Activated CD8-positive, alpha-beta memory T cell treated with anti-CD3 and anti-CD28 coated beads, Interleukin-2, amount 50 U/mL, for 1 hour (primary cell): ENCODE data around the gene DEPDC5.

ENCODE experiments used
- DNase-seq: peaks from one replicate; pipeline ENCODE4 v3.0.0-alpha.2; 2020; ENCODE audit errors: extremely low read depth

The DEPDC5 gene

DNA sequence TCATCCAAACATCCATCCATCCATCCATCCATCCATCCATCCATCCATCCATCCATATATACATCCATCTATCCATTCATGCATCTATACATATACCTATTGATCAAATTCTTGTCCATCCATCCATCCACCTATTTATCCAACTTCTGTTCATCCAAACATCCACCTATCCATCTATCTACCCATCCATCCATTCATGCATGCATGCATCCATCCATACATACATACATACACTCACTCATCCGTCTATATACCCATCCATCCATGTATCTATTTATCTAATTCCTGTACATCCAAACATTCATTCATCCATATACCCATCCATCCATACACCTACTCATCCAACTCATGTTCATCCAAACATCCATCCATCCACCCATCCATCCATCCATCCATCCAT is 171.2 kb downstream of the DEPDC5 start:
- no peak for DNase-seq

DNA sequence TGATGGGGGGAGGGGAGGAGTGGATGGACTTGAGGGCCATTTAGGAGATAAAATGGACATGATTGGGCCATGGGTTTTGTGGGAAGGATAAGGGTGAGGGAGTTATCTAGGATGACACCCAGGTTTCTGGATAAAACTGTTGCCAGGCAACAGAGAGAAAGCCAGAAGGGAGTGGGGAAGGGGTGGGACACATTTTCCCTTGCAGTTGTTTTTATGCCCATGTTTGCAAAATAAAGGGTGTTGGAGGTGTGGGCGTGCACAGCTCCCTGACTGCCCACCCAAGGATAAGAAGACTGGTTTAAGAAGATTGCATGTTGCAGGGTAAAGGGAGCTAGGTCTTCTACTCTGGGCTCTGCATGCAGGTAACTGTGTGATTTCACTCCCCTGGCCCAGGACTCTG is 172.2 kb downstream of the DEPDC5 start:
- no peak for DNase-seq

DNA sequence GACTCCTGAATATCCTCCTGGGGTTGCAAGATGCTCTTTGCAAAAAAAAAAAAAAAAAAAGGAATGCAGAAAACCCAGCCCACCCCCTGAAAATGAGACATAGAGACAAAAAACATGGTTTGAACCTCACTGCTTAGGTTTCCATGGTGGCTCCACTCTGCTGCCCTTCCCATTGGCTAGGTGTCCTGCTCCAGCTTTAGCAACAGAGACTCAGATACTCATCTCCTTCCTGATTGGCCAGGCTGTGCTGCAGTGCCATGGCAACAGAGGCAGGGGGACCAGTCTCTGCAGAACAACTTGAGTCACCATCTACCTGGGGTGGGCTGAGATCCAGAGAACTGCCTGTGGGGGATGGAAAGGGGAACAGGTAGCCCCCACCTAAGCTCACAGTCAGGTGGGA is 173.2 kb downstream of the DEPDC5 start:
- no peak for DNase-seq

DNA sequence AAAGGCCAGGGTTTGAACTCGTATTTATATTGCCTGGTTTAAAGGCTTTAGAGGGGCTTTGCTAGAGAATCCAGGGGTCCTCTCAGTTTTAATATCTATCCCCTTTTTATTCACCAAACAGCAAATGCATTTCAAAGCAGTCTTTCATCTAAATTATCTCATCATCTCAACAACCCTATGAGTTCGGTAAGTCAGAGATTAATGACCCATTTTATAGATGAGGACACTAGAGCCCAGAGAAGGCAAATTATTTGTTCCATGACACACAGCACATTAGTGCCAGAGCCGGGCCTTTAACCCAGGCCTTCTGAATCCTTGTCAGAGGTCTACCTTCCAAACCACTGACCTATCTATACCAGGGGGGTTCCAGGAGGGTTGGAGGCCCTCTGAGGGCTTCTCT is 173.7 kb downstream of the DEPDC5 start:
- DNase-seq, result no peak

DNA sequence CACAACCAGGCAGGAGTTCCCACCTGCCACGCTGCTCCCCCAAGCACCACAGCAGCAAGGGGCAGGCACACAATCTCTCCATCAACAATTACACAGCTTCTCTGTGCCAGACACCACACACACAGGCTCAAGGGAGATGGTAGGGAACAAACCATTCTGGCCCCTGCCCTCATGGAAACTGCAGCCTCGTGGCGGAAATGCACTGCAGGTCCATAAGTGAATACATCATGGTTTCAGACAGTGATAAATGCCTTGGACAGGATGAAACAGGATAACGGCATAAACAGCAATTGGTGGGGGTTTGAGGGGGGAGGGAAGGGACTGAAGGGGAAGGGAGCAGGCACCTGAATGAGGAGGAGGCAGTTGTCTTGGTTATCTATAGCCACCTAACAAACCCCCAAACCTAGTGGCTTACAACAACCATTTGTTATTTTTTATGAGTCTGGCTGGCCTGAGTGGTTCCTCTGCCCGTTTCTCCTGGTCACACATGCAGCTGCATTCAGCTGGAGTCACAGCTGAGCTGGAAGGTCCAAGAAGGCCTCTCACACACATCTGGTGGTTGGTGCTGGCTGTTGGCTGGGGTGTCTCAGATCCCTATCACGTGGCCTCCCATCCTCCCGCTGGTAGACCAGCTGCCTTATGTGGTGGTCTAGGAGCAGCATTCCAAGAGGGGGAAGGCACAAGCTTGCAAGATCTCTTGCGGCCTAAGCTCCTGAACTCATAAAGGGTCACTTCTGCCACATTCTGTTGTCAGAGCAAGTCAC is 175.5 kb downstream of the DEPDC5 start:
- no peak for DNase-seq

DNA sequence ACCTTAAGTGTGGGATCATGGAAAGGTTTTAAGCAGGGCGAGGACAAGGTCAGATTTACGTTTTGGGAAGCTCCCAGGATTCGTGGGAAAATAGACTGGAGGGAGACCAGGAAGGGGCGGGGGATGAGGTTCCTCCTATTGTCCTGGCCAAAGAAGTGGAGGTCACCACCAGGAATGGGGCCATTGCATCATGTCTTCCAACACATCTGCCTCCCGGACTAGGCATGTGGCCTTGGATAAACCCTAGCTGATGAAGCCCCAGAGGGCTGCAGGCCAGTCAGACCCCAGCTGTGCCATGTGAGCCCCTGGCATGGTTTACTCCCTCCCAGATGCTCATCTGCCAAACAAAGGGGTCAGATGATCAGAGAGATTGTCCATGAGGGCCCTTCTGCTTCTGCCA is 179.0 kb downstream of the DEPDC5 start:
- no peak for DNase-seq

DNA sequence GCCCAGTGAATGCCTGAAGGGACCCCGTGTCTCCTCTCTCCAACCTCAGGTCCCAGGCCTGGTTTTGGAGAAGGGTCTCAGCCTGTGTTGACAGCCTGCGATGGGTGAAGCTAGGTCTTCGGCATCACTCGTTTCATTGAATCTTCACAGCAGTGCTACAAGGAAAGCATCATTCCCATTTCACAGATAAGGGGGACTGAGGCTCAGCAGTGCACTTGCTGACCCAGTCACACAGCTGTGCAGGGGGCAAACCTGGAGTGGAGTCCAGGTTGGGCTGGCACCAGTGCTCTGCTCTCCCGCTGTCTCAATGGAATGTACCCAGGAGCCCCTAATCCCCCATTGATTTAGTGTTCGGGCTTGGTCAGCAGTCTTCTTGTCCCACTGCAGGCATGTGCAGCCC is 179.6 kb downstream of the DEPDC5 start:
- DNase-seq, result no peak

DNA sequence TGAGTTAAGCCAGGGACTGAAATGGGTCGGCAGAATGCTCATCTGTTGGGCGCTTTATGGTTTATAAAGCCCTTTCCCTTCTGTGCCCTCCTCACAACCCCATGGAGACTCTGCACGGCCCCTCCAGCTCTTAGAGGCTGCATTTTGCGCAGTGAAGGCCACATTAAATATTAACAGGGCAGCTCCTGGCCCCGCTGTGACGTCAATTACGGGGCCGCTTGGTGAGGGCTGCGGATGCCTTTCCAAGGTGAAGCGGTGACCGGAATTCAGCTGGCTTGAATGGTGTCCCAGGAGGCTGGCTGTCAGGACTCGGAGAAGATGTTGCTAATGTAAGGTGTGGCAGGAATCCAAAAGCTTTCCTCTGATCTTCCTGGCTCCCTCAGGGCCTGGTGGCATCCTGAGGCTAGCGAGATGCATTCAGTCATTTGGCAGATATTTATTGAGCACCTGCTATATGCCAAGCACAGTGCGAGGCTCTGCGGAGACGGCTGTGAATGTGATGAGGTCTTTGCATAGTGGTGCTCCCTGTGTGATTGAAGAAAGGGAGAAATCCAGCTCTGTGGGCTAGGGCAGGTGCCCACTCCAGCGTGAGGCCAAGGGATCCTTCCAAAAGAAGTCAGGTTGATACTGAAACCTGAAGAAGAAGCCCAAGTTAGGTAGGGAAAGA is 180.1 kb downstream of the DEPDC5 start:
- no peak for DNase-seq

DNA sequence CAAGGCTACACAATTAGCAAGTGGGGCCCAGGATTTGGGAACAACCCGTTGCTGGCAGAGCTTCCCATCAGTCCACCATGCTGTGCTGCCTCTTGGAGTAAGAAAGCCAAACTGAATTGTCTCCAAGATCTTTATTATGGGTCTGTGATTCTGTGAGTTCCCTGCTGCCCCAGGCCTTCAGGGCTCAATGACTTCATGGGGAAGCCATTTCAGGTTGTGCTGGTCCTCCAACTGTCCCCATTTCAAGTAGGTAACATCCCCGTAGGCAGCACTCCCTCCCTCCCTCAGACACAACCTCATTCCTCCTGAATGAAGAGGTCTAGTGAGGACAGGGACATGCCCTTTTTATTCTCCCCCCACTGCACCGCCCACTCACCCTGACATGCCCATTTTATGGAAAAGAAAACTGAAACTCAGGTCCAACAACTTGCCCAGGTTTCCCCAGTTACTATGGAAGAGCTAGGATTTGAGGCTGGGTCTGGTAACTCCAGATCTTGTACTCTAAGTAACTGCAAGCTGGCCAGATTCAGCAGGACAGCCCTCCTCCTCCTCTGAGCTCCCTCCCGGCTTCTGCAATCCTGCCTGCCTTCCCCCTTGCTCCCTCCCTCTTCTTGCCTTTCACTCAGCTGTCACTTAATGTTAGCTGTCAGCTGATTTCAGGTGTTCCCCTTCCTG is 182.3 kb downstream of the DEPDC5 start:
- no peak for DNase-seq

DNA sequence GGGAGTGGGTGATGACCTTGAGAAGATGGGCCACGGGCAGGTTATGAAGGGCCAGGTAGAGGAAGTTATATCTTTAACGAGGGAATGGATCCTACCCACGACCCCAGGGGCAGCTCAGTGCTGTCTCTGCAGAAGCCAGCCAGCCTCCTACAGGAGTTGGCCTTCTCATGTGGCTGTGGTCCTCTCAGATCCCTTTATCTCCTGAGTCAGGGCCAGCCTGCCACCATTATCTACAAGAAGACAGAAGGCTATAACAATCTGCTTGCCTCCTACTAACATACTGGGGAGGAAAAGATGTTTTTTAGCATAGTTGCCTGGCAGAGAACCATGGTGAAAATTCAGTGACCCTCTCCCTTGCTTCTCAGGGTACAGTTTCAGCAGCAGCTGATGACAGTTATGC is 183.5 kb downstream of the DEPDC5 start:
- DNase-seq, result no peak

DNA sequence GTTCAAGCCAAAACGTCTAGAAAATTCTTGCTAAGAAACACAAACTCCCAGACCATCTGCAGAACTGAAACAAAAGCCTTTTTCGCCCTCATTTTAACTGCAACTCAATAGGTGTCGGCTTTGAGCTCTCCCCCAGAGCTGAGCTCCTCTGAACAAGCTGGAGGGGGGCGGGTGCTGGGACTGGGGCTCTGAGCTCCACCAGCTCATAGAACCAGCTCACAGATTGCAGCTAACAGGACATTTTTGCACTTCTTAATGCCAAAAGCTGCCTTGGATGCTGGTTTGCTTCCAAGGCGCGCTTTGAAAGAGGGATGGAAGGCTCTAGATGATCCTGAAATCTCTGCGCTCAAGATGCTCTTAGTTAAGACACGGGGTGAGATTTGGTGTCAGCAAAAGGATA is 184.5 kb downstream of the DEPDC5 start:
- no peak for DNase-seq

DNA sequence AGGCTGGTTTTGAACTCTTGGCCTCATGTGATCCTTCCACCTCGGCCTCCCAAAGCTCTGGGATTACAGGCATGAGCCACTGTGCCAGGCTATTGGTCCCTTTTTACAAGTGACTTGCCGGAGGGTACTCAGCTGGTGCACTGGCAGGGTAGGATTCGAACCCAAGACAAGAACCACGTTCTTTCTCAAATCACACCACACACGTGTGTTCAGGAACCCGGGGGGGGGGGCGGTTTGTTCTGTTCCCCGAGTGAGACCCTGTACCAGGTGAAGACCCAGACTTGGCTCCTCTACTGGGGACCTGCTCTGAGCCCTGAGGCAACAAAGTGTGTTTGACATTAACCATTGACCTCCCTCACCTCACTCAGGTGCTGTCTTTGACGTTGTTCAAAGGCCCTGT is 186.7 kb downstream of the DEPDC5 start:
- DNase-seq, result no peak

DNA sequence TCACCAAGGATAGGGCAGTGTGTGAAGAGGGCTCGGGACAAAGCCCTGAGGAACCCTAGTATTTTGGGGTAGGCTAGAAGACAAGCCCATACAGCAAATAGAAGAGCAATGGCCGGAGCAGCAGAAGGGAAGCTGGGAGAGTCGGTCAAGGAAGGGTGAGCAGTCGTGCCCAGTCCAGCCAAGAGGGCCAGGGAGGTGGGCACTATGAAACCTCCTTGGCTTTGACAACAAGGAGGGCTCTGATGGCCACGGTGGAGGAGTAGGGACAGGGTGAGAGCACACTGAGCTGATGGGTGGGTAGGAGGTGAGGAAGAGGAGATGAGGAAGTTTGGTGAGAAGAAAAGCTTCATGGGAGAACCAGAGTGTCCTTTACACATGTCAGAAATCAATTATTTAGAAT is 188.3 kb downstream of the DEPDC5 start:
- DNase-seq, result no peak

DNA sequence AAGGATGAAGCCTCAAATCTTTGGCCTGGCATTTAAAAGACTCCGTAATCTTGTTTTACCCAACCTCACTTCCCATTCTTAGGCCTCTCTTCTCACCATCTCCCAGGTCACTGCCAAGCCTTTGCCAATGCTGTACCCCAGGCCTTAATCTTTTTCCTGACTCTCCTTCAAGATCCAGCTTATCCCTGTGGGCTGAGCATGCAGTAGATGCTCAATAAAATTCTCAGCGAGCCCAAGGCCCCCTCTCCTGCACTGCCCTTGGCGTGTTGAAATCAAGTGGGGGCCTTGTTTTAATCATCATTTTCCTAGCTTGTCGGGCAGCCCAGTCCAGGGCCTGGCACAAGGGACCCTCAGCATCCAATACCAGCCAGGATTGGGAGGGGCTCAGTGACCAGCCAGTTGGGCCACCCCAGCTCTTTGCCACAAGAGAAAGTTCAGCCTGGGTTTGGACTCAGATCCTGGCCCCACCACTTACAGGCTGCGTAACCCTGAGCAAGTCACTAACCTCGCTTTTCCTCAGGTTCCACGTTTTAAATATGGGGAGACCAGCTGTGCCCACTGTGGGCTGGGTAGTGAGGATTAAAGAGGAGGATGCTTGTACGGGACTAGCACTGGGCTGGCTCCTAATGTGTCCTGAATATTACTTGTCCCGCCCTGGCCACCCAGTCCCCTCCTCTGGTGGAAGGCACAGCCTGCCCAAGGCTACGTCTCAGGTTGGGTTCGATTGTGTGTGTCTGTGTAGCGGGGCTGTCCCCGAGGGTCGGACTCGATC is 189.6 kb downstream of the DEPDC5 start:
- no peak for DNase-seq

DNA sequence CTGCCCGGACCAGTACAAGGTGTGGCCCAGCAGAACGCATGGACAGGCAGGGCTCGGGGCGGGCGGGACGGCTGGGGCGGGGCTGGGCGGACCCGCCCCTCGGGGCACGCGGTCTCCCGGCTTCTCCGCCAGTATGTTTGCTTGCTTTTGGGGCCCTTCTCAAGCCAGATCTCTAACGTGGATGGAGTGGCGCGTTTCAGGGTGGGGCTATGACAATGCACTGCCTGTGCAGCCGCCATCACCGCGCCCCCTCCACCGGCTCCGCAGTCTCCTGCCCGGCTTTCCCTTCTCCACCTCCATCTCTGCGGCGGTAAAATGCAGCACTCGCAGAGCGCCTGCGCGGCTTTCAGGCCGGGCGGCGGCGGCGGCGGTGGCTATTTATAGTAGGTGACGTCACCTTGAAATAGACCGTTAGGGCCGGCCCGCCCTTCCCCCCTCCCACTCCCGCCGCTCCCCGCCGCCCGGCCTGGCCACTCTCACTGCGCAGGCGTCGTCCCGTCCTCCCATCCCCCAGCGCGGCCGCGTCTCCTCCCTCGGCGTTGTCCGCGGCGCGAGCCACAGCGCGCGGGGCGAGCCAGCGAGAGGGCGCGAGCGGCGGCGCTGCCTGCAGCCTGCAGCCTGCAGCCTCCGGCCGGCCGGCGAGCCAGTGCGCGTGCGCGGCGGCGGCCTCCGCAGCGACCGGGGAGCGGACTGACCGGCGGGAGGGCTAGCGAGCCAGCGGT is 190.3 kb downstream of the DEPDC5 start, which contains the start of gene YWHAH:
TSS of gene YWHAH (plus strand) at position 558 of the 722 bp plus-strand sequence. CDS start 199 bp downstream, outside the sequence.
- DNase-seq, result peak; percentile 50

DNA sequence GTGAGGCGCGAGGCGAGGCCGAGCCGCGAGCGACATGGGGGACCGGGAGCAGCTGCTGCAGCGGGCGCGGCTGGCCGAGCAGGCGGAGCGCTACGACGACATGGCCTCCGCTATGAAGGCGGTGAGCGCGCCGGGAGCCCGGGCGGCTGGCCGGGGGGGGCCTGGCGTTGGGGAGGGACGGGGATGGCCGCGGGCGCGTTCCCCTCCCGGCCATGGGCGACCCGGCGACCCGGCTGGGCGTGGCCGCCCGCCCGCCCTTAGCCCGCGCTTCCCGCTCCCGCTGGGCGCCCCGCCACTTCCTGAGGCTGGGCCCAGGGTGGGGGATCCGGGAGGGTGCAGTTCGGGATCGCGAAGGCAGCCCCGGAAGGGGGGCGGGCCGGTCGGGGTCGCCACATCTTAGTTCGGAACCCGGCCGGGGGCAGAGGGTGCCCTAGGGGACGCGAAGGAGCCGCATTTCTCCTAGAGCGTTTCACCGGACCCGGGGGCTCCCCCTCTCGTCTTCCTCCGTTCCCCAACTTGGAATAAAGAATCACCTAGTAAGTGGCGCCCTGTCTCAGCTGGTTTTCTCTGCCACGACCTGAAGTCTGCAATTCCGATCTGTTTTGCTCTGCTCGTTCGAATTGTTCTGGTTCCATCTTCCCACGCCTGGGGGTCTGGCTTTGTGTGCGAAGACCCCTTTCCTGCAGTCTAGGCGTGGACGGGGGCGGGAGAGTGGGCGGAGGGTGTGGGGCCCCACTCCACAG is 191.1 kb downstream of the DEPDC5 start:
- DNase-seq, result no peak

DNA sequence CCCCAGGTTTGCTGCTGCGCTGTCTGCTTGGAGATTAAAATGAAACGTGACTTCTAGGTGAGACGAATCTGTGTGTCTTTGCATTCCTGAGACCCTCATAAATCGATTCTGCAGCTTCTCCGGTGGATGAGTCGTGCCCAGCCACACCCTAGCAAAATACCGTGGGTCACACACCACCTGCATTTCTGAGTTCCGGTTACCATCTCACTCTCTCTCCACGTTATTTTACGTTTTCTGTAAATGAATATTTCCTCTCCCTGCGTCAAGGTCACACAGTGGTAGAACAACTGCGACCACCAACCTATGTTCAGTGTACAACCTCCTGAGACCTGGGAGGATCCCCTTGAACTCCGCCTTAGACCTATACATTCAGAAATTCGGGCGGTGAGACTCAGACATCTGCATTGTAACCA is 191.6 kb downstream of the DEPDC5 start:
- DNase-seq, result no peak

DNA sequence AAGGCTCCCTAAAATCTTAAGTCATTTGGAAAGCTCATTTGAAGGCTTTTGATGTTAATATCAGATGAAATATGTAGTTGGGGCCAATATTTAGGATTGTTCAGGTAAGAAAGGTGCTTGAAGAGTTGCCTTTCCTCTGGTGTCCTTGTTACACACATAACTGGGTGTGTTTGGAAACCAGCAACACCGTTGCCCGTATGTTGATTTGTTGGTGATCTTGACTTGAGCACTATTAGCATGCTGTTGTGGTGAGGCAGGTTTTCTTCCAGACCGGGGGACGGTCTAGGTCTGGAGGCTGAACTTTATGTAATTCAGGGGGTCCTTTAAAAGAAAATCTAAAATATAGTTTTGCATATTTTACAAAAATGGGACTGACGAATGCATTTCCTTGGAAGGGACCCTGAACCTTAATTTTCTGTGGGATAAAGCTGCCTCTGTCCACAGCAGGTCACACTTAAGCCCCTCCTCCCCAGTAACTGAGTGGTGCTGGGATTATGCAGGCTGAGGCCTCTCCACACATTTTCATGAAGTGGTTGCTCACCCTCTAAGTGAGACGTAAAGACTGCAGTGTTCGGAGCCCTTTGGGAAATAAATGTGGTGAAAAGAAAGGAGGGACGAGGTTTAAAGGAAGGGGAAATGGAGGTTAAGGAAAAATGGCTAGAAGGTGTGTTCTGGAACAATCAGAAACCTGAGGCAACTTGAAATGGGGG is 192.3 kb downstream of the DEPDC5 start:
- no peak for DNase-seq

DNA sequence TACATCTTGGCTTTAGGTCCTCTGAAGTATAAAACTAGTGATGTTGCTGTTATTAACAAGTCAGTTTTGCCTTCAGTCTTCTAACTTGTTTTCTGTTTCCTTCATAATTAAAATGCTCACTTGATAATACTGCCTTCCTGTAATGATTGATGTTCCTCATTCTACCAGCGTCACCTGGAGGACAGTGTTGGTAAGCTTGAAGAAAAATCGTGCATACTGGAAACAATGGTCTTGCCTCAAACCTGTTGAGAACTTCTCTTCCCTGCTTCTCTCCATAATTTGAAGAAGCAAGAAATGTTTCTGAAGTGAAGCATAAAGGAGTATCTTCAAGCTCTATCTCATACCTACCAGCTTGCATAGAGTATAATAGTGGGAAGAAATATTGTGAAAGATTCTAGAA is 193.5 kb downstream of the DEPDC5 start:
- no peak for DNase-seq

DNA sequence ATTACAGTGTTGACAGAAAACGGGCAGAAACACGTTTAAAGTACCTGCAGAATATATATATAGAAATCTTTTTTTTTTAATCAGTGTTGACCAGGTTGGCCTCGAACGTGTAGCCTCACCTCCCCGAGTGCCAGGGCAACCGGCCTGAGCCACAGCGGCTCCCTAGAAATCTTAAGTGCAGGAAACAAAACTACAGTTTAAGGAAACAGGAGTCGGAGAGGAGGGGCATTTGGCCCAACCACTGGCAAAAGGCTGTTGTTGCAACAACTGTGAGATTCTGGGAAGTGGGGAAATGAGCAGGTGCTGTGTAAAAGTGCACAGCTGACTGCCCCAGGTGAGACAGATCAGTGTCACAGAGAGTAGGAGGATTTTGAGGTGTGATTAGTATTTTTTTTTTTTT is 194.2 kb downstream of the DEPDC5 start:
- no peak for DNase-seq
